SU-DHL-6 (cell line): ENCODE results near the gene KAZN.

ENCODE experiments used
- H2AFZ ChIP-seq: fragments of 200-600 bp; sonication (generic); 2 replicates; pipeline ENCODE4 v1.6.1; 2014; ENCODE audit warnings: low read depth, mild to moderate bottlenecking, moderate library complexity, mixed read lengths, antibody characterized with exemption, low read length; ENCODE audit not compliant: severe bottlenecking
- H3F3A ChIP-seq: fragments of 200-600 bp; shearing (Covaris generic); 2 replicates; pipeline ENCODE4 v1.6.0; 2016; ENCODE audit warnings: antibody characterized with exemption, mild to moderate bottlenecking; ENCODE audit not compliant: insufficient read depth
- H3K27ac ChIP-seq: fragments of 200-600 bp; sonication (generic); 2 replicates; pipeline ENCODE4 v1.5.1; 2016; ENCODE audit warnings: low read depth, mild to moderate bottlenecking, low read length, moderate library complexity, mixed read lengths
- H3K27me3 ChIP-seq: fragments of 200-600 bp; sonication (generic), shearing (Covaris generic); 2 replicates; pipeline ENCODE4 v1.6.0; 2014; ENCODE audit warnings: mild to moderate bottlenecking, low read length
- H3K36me3 ChIP-seq: fragments of 200-600 bp; sonication (generic); 2 replicates; pipeline ENCODE4 v1.6.1; 2014; ENCODE audit warnings: mild to moderate bottlenecking, low read length, mixed read lengths
- H3K4me2 ChIP-seq: fragments of 300-600, 200-600 bp; shearing (Covaris generic), sonication (generic); 2 replicates; pipeline ENCODE4 v1.6.0; 2014; ENCODE audit warnings: low read length, low read depth, mild to moderate bottlenecking; ENCODE audit not compliant: poor library complexity, severe bottlenecking
- H3K4me3 ChIP-seq: fragments of 200-600 bp; sonication (generic); 2 replicates; pipeline ENCODE4 v1.5.1; 2014; ENCODE audit warnings: antibody characterized with exemption, low read length, mild to moderate bottlenecking, mixed read lengths; ENCODE audit not compliant: insufficient read depth, poor library complexity, severe bottlenecking
- H3K79me2 ChIP-seq: fragments of 200-600 bp; sonication (generic); 2 replicates; pipeline ENCODE4 v1.6.1; 2014; ENCODE audit warnings: mild to moderate bottlenecking, low read length, moderate library complexity; ENCODE audit not compliant: insufficient read depth
- H3K9ac ChIP-seq: fragments of 200-600 bp; sonication (generic); 2 replicates; pipeline ENCODE4 v1.7.0; 2014; ENCODE audit warnings: mild to moderate bottlenecking, low read length
- H3K9me2 ChIP-seq: fragments of 200-600 bp; sonication (generic); replicated peaks from 2 replicates; pipeline ENCODE4 v1.6.1; 2014; ENCODE audit warnings: low read length; ENCODE audit not compliant: insufficient read depth
- H3K9me3 ChIP-seq: fragments of 200-600 bp; sonication (generic); 2 replicates; pipeline ENCODE4 v1.6.1; 2014; ENCODE audit warnings: low read length, mixed read lengths; ENCODE audit not compliant: insufficient read depth
- H4K20me1 ChIP-seq: fragments of 200-600 bp; sonication (generic); 2 replicates; pipeline ENCODE4 v1.6.1; 2014; ENCODE audit warnings: low read depth, mild to moderate bottlenecking, antibody characterized with exemption, low read length, moderate library complexity, mixed read lengths
- CTCF ChIP-seq: fragments of 200-600 bp; sonication (generic); IDR thresholded peaks from one replicate; pipeline ENCODE4 v1.5.1; 2017; ENCODE audit warnings: antibody characterized with exemption, mild to moderate bottlenecking, low read length, moderate library complexity; ENCODE audit not compliant: insufficient read depth, poor library complexity, severe bottlenecking
- EZH2phosphoT487 ChIP-seq: fragments of 200-600 bp; sonication (generic), shearing (Covaris generic); conservative IDR thresholded peaks from 2 replicates; pipeline ENCODE4 v1.6.1; 2018; ENCODE audit warnings: mild to moderate bottlenecking, antibody characterized with exemption, low read length, moderate library complexity, mixed read lengths

Gene KAZN

GRCh38 chr1:15080328-15081007 is 482.0 kb downstream of the KAZN start:
- no peaks in the 10 kb centered on the region for H3K36me3 ChIP-seq
- H3K79me2 ChIP-seq: no peaks in the 10 kb centered on the region
- no peak overlapping the region for H3K4me2 ChIP-seq
- no peak for TF ChIP-seq EZH2phosphoT487
- no peak for TF ChIP-seq CTCF
- no peak overlapping the region for H3K27ac ChIP-seq
- no peaks in the 10 kb centered on the region for H4K20me1 ChIP-seq
- no peak overlapping the region for H2AFZ ChIP-seq
- H3K9me3 ChIP-seq: no peaks in the 10 kb centered on the region
- no peaks in the 10 kb centered on the region for H3K9me2 ChIP-seq
- H3K9ac ChIP-seq: no peak overlapping the region
- H3K27me3 ChIP-seq: no peaks in the 10 kb centered on the region
- H3F3A ChIP-seq: no peaks in the 10 kb centered on the region
- H3K4me3 ChIP-seq: no peak overlapping the region

- Histone ChIP-seq H3K9me2 (no peaks in the 10 kb centered on the region), H3K4me2 (no peak overlapping the region), H3K4me3 (no peak overlapping the region), H3F3A (no peaks in the 10 kb centered on the region), H3K27me3 (no peaks in the 10 kb centered on the region), H3K9me3 (no peaks in the 10 kb centered on the region), H4K20me1 (no peaks in the 10 kb centered on the region), H3K9ac (no peak overlapping the region), H3K79me2 (no peaks in the 10 kb centered on the region), H3K36me3 (no peaks in the 10 kb centered on the region), H2AFZ (no peak overlapping the region), H3K27ac (no peak overlapping the region)
- no peak for TF ChIP-seq CTCF
- TF ChIP-seq EZH2phosphoT487: no peak
These were observed 482.6 kb downstream of the KAZN start for GRCh38 chr1:15081102-15081501.

- no peaks in the 10 kb centered on the region for H4K20me1 ChIP-seq
These were observed 485.1 kb downstream of the KAZN start for GRCh38 chr1:15083578-15083977.

More at GRCh38 chr1:15083578-15083977, 485.1 kb downstream of the KAZN start:
- no peak overlapping the region for H3K27ac ChIP-seq
- H2AFZ ChIP-seq: no peak overlapping the region
- no peak overlapping the region for H3K9ac ChIP-seq
- H3K9me2 ChIP-seq: no peaks in the 10 kb centered on the region
- H3K9me3 ChIP-seq: no peaks in the 10 kb centered on the region
- no peaks in the 10 kb centered on the region for H3K79me2 ChIP-seq
- no peaks in the 10 kb centered on the region for H3F3A ChIP-seq
- no peak overlapping the region for H3K4me3 ChIP-seq
- TF ChIP-seq CTCF (no peak), EZH2phosphoT487 (no peak)
- H3K27me3 ChIP-seq: no peaks in the 10 kb centered on the region
- H3K36me3 ChIP-seq: no peaks in the 10 kb centered on the region
- H3K4me2 ChIP-seq: no peak overlapping the region
